ENCODE data around the gene CHRNG.

CHRNG gene

DNA sequence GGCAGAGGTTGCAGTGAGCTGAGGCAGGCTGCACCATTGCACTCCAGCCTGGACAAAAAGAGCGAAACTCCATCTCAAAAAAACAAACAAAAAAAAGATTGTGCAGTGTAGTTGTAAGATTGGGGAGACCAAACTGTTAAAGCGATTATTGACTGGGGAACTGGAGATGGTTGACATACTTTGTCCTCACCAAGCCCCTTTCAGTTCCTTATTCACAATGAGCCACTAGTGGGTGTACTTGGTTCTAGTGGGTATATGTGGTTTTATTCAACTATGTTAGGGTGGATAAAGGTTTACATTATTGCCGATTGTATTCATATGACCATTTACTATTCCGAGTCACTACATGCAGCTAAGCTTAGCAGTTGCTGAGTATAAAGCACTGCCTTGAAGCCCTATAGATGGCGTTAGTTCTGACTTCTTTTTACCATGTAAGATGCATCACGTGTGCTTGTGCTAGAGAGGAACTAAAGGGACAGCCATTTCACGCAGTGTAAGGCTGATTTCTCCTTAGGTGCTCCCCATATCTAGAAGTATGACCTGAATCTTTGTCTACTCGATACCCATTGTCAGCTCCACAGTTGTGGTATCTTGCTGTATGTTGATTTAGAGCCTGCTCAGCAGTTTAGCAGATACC, 23.1 kb downstream of the CHRNG start:
- TF ChIP-seq, protein P1, sequence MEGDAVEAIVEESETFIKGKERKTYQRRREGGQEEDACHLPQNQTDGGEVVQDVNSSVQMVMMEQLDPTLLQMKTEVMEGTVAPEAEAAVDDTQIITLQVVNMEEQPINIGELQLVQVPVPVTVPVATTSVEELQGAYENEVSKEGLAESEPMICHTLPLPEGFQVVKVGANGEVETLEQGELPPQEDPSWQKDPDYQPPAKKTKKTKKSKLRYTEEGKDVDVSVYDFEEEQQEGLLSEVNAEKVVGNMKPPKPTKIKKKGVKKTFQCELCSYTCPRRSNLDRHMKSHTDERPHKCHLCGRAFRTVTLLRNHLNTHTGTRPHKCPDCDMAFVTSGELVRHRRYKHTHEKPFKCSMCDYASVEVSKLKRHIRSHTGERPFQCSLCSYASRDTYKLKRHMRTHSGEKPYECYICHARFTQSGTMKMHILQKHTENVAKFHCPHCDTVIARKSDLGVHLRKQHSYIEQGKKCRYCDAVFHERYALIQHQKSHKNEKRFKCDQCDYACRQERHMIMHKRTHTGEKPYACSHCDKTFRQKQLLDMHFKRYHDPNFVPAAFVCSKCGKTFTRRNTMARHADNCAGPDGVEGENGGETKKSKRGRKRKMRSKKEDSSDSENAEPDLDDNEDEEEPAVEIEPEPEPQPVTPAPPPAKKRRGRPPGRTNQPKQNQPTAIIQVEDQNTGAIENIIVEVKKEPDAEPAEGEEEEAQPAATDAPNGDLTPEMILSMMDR (IDR thresholded peaks at IDR 0.05; ENCODE audit: low read depth, low read length), result no peak
- no peak for TF ChIP-seq EZH2phosphoT487 (IDR thresholded peaks at IDR 0.05; ENCODE audit: low read depth)
- Histone ChIP-seq H3K79me2 (ENCODE audit: low read length) (no peaks in the 10 kb centered on the region), H3K36me3 (replicated peaks; ENCODE audit: low read depth, low read length) (peaks cover 25% of the 10 kb centered on the region), H2AFZ (ENCODE audit: low read depth, low read length) (no peak overlapping the region), H4K20me1 (ENCODE audit: insufficient read depth, low read length) (no peaks in the 10 kb centered on the region), H3K9me3 (ENCODE audit: insufficient read depth, low read length) (no peaks in the 10 kb centered on the region), H3K4me1 (ENCODE audit: low read length) (peaks cover 6% of the 10 kb centered on the region; the same call in 1 of the 2 replicates), H3K4me3 (ENCODE audit: low read length) (no peak overlapping the region), H3K4me2 (ENCODE audit: low read length) (no peak overlapping the region), H3K9ac (ENCODE audit: low read length) (no peak overlapping the region), H3K27ac (ENCODE audit: low read length) (no peak overlapping the region), H3K27me3 (ENCODE audit: low read depth, low read length) (no peaks in the 10 kb centered on the region)

GRCh38 chr2:232563580-232563979, 24.1 kb downstream of the CHRNG start:
- Histone ChIP-seq H3K9ac (ENCODE audit: low read length) (no peak overlapping the region), H3K79me2 (ENCODE audit: low read length) (no peaks in the 10 kb centered on the region), H3K4me1 (ENCODE audit: low read length) (peaks cover 6% of the 10 kb centered on the region; the same call in 1 of the 2 replicates), H3K27me3 (ENCODE audit: low read depth, low read length) (no peaks in the 10 kb centered on the region), H3K4me2 (ENCODE audit: low read length) (no peak overlapping the region), H3K9me3 (ENCODE audit: insufficient read depth, low read length) (no peaks in the 10 kb centered on the region), H3K27ac (ENCODE audit: low read length) (no peak overlapping the region), H2AFZ (ENCODE audit: low read depth, low read length) (no peak overlapping the region), H3K4me3 (ENCODE audit: low read length) (no peak overlapping the region), H3K36me3 (replicated peaks; ENCODE audit: low read depth, low read length) (peaks cover 25% of the 10 kb centered on the region), H4K20me1 (ENCODE audit: insufficient read depth, low read length) (no peaks in the 10 kb centered on the region)
- TF ChIP-seq, protein P1 (IDR thresholded peaks at IDR 0.05; ENCODE audit: low read depth, low read length), result no peak
- no peak for TF ChIP-seq EZH2phosphoT487 (IDR thresholded peaks at IDR 0.05; ENCODE audit: low read depth)

DNA sequence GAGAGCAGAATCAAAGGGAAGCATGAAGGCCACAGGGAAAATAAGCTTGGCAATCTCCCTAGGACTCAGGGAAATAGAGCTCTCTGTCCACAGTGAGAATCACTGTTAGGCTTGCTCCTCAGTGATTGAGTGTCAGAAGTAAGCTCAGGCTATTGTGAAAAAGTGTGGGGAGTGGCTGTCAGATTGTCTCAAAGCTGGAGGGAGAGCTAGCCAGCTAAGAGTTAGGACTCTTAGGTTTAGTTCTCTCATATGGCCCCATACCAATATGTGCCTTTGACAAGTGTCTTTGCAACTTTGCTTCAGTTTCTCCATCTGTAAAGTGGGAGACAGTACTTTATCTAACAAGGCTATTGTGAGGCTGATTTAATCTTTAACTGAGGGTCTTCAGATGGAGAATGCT, 28.2 kb downstream of the CHRNG start:
- TF ChIP-seq, protein P1 (IDR thresholded peaks at IDR 0.05; ENCODE audit: low read depth, low read length), result no peak
- TF ChIP-seq EZH2phosphoT487 (IDR thresholded peaks at IDR 0.05; ENCODE audit: low read depth), result no peak
- Histone ChIP-seq H3K36me3 (replicated peaks; ENCODE audit: low read depth, low read length) (peaks cover 19% of the 10 kb centered on the region), H3K9ac (ENCODE audit: low read length) (no peak overlapping the region), H4K20me1 (ENCODE audit: insufficient read depth, low read length) (no peaks in the 10 kb centered on the region), H3K27me3 (ENCODE audit: low read depth, low read length) (no peaks in the 10 kb centered on the region), H3K4me1 (ENCODE audit: low read length) (peaks cover under 1% of the 10 kb centered on the region; the same call in 1 of the 2 replicates), H3K4me3 (ENCODE audit: low read length) (no peak overlapping the region), H3K27ac (ENCODE audit: low read length) (no peak overlapping the region), H3K79me2 (ENCODE audit: low read length) (no peaks in the 10 kb centered on the region), H3K4me2 (ENCODE audit: low read length) (no peak overlapping the region), H2AFZ (ENCODE audit: low read depth, low read length) (no peak overlapping the region), H3K9me3 (ENCODE audit: insufficient read depth, low read length) (no peaks in the 10 kb centered on the region)

DNA sequence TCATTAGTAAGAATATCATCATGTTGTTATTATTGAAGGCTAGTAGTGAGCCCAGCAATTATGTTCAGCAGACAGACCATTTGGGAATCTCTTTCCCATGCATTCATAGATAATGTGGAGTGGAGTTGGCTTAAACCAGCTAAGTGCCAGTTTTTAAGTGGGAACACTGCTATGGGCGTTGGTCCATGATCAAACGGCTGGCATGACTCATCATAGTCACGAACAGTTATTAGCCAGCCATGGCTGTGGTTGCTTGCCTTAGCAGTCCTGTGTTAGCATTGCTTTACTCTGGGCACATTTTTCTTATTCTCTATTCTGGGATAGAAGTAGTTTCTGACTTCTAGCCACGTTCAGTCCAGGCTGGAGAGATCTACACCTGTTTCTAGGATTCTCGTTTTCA, 28.7 kb downstream of the CHRNG start:
- Histone ChIP-seq H3K27ac (ENCODE audit: low read length) (no peak overlapping the region), H3K4me2 (ENCODE audit: low read length) (no peak overlapping the region)
- TF ChIP-seq, protein P1 (IDR thresholded peaks at IDR 0.05; ENCODE audit: low read depth, low read length), result no peak
- no peak for TF ChIP-seq EZH2phosphoT487 (IDR thresholded peaks at IDR 0.05; ENCODE audit: low read depth)

More for the DNA sequence above, 28.7 kb downstream of the CHRNG start:
- H3K79me2 ChIP-seq (ENCODE audit: low read length), result no peaks in the 10 kb centered on the region
- H3K9ac ChIP-seq (ENCODE audit: low read length), result no peak overlapping the region
- no peaks in the 10 kb centered on the region for H3K4me1 ChIP-seq (ENCODE audit: low read length)
- H3K4me3 ChIP-seq (ENCODE audit: low read length), result no peak overlapping the region
- no peak overlapping the region for H2AFZ ChIP-seq (ENCODE audit: low read depth, low read length)
- H3K9me3 ChIP-seq (ENCODE audit: insufficient read depth, low read length), result no peaks in the 10 kb centered on the region
- H4K20me1 ChIP-seq (ENCODE audit: insufficient read depth, low read length), result no peaks in the 10 kb centered on the region
- no peaks in the 10 kb centered on the region for H3K27me3 ChIP-seq (ENCODE audit: low read depth, low read length)
- peaks cover 19% of the 10 kb centered on the region for H3K36me3 ChIP-seq (replicated peaks; ENCODE audit: low read depth, low read length)

Measured in OCI-LY3 (cell line).